ENCODE measurements around the gene KCNT1. TPM values are rescaled to one million over a fixed set of nuclear protein-coding genes. Genes with fewer than 3 reads are reported as not detected.

The KCNT1 gene
- total RNA-seq, 4 donors from 2014 or later, result 0.09 TPM; not detected in 3

DNA sequence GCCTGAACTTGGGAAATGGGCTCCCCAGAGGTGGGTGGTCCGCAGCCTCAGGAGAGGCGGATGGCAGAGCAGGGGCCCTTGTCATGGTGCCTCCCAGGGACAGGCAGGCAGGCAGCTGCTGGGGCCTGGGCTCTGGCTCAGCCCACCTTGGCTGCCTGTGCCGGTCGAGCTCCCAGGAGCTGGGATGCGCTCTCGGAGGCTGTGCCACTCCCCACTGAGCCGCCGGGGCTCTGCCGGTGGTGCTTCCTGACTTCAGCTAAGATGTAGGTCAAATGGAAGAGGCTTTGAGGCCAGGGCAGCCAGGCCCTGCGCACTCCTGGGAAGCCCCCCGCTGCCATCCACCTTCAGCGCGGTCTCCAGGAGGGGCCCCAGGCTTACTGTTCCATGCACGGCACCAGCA is 41.0 kb downstream of the KCNT1 start:
- Histone ChIP-seq H3K27ac (no peak overlapping the region), H3K9me3 (no peaks in the 10 kb centered on the region), H3K4me3 (no peak overlapping the region), H3K27me3 (peaks cover 0 to 91% (median 0%) of the 10 kb centered on the region in 4 donors), H3K4me1 (no peaks in the 10 kb centered on the region), H3K36me3 (no peaks in the 10 kb centered on the region)
- TF ChIP-seq POLR2A (IDR thresholded peaks at IDR 0.05) (no peak), CTCF (IDR thresholded peaks at IDR 0.05) (no peak)
- DNase-seq, result no peak
- intact Hi-C loops (cut with DNase I), result no loop called here
- WGBS, 2 donors, result no CpG with 5 or more reads among the region's 14 CpGs

GRCh38 chr9:135743546-135744332 is 41.8 kb downstream of the KCNT1 start:
- H3K4me1 ChIP-seq, result no peaks in the 10 kb centered on the region
- intact Hi-C loops (cut with DNase I), result no loop called here
- no peak overlapping the region for H3K27ac ChIP-seq
- H3K9me3 ChIP-seq, result no peaks in the 10 kb centered on the region
- TF ChIP-seq CTCF (IDR thresholded peaks at IDR 0.05) (no peak), POLR2A (IDR thresholded peaks at IDR 0.05) (no peak)
- WGBS, 2 donors, result 93% methylated on average over 3 of the region's 25 CpGs; no CpG with 5 or more reads in 1 of the 2 donors
- H3K36me3 ChIP-seq, result no peaks in the 10 kb centered on the region
- H3K4me3 ChIP-seq, result no peak overlapping the region
- H3K27me3 ChIP-seq, result peaks cover 0 to 91% (median 0%) of the 10 kb centered on the region in 4 donors
- DNase-seq, result no peak

DNA sequence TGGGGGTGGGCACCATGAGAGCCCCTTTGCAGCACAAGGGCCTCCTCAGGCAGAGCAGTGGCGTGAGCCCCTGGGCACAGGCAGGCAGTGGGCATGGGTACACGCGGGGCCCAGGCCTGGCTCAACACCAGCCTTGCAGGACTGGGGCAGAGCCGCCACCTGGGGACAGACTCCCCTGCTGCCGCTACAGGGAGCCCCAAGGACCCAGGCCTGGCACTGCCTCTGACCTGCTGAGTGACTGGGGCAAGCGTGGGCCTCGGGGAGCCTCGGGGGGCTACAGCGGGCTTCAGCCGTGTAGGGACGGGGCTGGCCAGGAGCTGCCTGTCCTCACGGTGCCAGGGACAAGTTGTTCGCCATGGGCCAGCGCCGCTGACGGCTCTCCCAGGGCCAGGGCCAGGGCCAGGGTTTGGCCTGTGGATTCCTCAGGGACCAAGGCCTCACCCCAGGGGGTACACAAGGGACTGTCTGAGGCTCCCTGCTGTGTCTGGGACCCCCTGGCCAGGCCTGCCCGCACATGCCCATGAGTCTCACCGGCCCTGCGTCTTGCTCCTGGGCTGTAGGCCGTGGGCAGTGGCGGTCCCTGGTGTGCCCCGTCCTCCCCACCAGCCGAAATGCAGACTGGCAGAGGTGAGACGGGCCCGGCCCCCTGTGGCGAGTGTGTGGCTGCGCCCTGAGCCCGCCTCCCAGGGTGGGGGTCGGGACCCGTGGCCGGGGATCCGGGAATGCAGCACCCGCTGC is 42.5 kb downstream of the KCNT1 start:
- Histone ChIP-seq H3K4me1 (no peaks in the 10 kb centered on the region), H3K27ac (no peak overlapping the region), H3K9me3 (no peaks in the 10 kb centered on the region), H3K4me3 (no peak overlapping the region), H3K36me3 (no peaks in the 10 kb centered on the region), H3K27me3 (peaks cover 0 to 91% (median 0%) of the 10 kb centered on the region in 4 donors)
- intact Hi-C loops (cut with DNase I), result no loop called here
- no peak for TF ChIP-seq POLR2A (IDR thresholded peaks at IDR 0.05)
- no peak for TF ChIP-seq CTCF (IDR thresholded peaks at IDR 0.05)
- 100% methylated on average over 1 of the region's 33 CpGs; no CpG with 5 or more reads in 1 of the 2 donors for WGBS, 2 donors
- DNase-seq, result no peak

DNA sequence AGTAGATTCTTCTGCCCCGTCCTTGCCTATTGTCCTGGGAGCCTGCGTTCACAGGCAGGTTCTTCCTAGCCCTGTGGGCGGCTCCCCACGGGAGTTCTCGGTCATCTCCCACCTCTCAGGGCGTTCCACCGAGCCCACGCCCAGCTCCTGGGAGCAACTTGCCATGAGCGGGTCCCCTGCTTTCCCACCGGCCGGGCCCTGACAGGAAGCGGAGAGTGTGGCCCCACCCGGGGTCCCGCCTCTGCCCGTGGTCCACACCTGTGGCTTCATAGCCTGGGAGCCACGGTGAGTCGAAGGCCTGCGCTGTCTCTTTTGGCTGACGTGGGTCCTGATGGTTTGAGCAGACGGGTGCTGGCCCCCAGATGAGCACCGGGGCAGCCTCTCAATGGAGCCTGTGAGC is 43.2 kb downstream of the KCNT1 start:
- H3K27me3 ChIP-seq, result peaks cover 0 to 90% (median 0%) of the 10 kb centered on the region in 4 donors
- H3K27ac ChIP-seq, result no peak overlapping the region
- no CpG with 5 or more reads among the region's 21 CpGs for WGBS, 2 donors
- no peak for DNase-seq
- no peaks in the 10 kb centered on the region for H3K4me1 ChIP-seq
- H3K4me3 ChIP-seq, result no peak overlapping the region
- intact Hi-C loops (cut with DNase I), result no loop called here
- H3K36me3 ChIP-seq, result no peaks in the 10 kb centered on the region
- H3K9me3 ChIP-seq, result no peaks in the 10 kb centered on the region
- TF ChIP-seq CTCF (IDR thresholded peaks at IDR 0.05) (no peak), POLR2A (IDR thresholded peaks at IDR 0.05) (no peak)

- intact Hi-C loops (cut with DNase I), result no loop called here
- H3K4me3 ChIP-seq, result no peak overlapping the region
- no peak for DNase-seq
- H3K27ac ChIP-seq, result no peak overlapping the region
- H3K4me1 ChIP-seq, result no peaks in the 10 kb centered on the region
- 77 to 83% methylated on average over 1 to 3 of the region's 24 CpGs for WGBS, 2 donors
- peaks cover 0 to 90% (median 0%) of the 10 kb centered on the region in 4 donors for H3K27me3 ChIP-seq
- H3K36me3 ChIP-seq, result no peaks in the 10 kb centered on the region
- TF ChIP-seq POLR2A (IDR thresholded peaks at IDR 0.05) (no peak), CTCF (IDR thresholded peaks at IDR 0.05) (no peak)
- H3K9me3 ChIP-seq, result no peaks in the 10 kb centered on the region
Measured at GRCh38 chr9:135745686-135746324, 43.8 kb downstream of the KCNT1 start.

Data from esophagus squamous epithelium (tissue), 5 donors.